NT2/D1 (cell line): ENCODE measurements around the gene DNAH11.

Source experiments
- YY1 ChIP-seq: IDR thresholded peaks from 2 replicates; pipeline ENCODE4 v1.6.1; 2011; ENCODE audit not compliant: insufficient read length, insufficient read depth
- ZNF274 ChIP-seq: IDR thresholded peaks from 2 replicates; pipeline ENCODE4 v1.6.1; 2011; ENCODE audit warnings: mild to moderate bottlenecking, low read depth, low read length

DNA sequence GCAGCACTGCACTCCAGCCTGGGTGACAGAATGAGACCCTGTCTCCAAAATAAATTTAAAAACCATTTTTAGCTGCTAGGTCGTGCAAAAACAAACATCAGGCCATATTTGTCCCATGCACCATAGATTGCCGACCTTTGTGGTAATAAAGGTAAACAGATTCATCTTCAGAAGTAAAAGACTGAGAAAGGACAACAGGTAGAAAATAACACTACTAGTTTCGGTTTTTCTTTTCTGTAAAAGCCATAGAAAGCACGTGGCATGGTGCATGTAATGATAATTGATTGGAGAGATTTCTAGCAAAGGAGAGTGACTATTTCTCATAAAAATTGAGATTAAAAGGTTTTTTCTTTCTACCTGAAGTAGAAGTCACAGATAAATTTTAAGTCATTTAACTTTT, 93.9 kb downstream of the DNAH11 start:
- TF ChIP-seq ZNF274: no peak
- TF ChIP-seq YY1: no peak
